K562 (cell line): ENCODE results near the gene UNC119. TPM values are rescaled to one million over a fixed set of nuclear protein-coding genes. Genes with fewer than 3 reads are reported as not detected.

Experiments used
- AFF4 ChIP-seq: sonication (generic); formaldehyde crosslinking; IDR thresholded peaks from 2 replicates; pipeline ENCODE4 v1.8.0; 2023; ENCODE audit warnings: mild to moderate bottlenecking, missing genetic modification reagents
- ARNT ChIP-seq, 2 experiments: fragments of 450-650 bp; IDR thresholded peaks; 2 replicates each; pipeline ENCODE4 v1.6.1; 2016; ENCODE audit warnings: mild to moderate bottlenecking in 1 of 2
- C11orf30 ChIP-seq: fragments of 450-650 bp; IDR thresholded peaks from 2 replicates; pipeline ENCODE4 v1.6.1; 2016; ENCODE audit warnings: low read depth, mild to moderate bottlenecking
- ETV5 ChIP-seq: sonication (generic); formaldehyde crosslinking; IDR thresholded peaks from 2 replicates; pipeline ENCODE4 v1.4.0; 2020; ENCODE audit warnings: low read depth, mild to moderate bottlenecking, missing genetic modification reagents
- GATAD2B ChIP-seq: fragments of 450-650 bp; IDR thresholded peaks from 2 replicates; pipeline ENCODE4 v1.6.1; 2017; ENCODE audit warnings: mild to moderate bottlenecking, borderline replicate concordance
- HIVEP1 ChIP-seq: fragments of 250-450 bp; sonication (Bioruptor Pico); IDR thresholded peaks from 2 replicates; pipeline ENCODE4 v1.4.0; 2020; ENCODE audit warnings: mild to moderate bottlenecking
- KLF16 ChIP-seq: IDR thresholded peaks from 2 replicates; pipeline ENCODE4 v1.6.1; 2016; ENCODE audit warnings: antibody characterized with exemption
- L3MBTL2 ChIP-seq: fragments of 450-650 bp; IDR thresholded peaks from 2 replicates; pipeline ENCODE4 v1.6.1; 2016; ENCODE audit warnings: mild to moderate bottlenecking, moderate library complexity
- MAZ ChIP-seq, 2 experiments: fragments of 450-650 bp in 1 of 2; sonication (generic) in 1 of 2; formaldehyde crosslinking; IDR thresholded peaks in 1 of 2; conservative IDR thresholded peaks in 1 of 2; 2 replicates each; pipeline versions ENCODE4 v1.4.0 to v1.5.0; 2020; ENCODE audit warnings: mild to moderate bottlenecking in 1 of 2, missing genetic modification reagents in 1 of 2
- MBD2 ChIP-seq: sonication (generic); IDR thresholded peaks from 2 replicates; pipeline ENCODE4 v1.6.1; 2016; ENCODE audit warnings: low read depth, borderline replicate concordance
- MXI1 ChIP-seq: IDR thresholded peaks from 2 replicates; pipeline ENCODE4 v1.6.1; 2011; ENCODE audit warnings: low read depth, mild to moderate bottlenecking, improper control_type of control experiment, low read length
- RB1 ChIP-seq: fragments of 450-650 bp; IDR thresholded peaks from 2 replicates; pipeline ENCODE4 v1.6.1; 2017; ENCODE audit warnings: low read depth, mild to moderate bottlenecking
- SMC3 ChIP-seq: conservative IDR thresholded peaks from 2 replicates; pipeline ENCODE4 v1.6.1; 2011; ENCODE audit warnings: low read depth, low read length, improper control_type of control experiment; ENCODE audit not compliant: insufficient read depth
- USF1 ChIP-seq: sonication (generic); formaldehyde crosslinking; IDR thresholded peaks from 2 replicates; pipeline ENCODE4 v1.9.0; 2022; ENCODE audit warnings: mild to moderate bottlenecking, missing genetic modification reagents
- ZBTB43 ChIP-seq: sonication (generic); formaldehyde crosslinking; IDR thresholded peaks from 2 replicates; pipeline ENCODE4 v1.8.0; 2023; ENCODE audit warnings: mild to moderate bottlenecking, missing genetic modification reagents
- ZNF212 ChIP-seq: fragments of 450-650 bp; formaldehyde crosslinking; IDR thresholded peaks from 2 replicates; pipeline ENCODE4 v1.4.0; 2020; ENCODE audit warnings: mild to moderate bottlenecking
- ZNF395 ChIP-seq: fragments of 200-800 bp; sonication (Bioruptor generic); IDR thresholded peaks from 2 replicates; pipeline ENCODE4 v1.6.1; 2017; ENCODE audit warnings: missing genetic modification characterization, missing compliant biosample characterization
- ZNF408 ChIP-seq: fragments of 250-450 bp; sonication (Bioruptor Pico); IDR thresholded peaks from 2 replicates; pipeline ENCODE4 v1.4.0; 2020; ENCODE audit warnings: low read depth, mild to moderate bottlenecking, moderate library complexity
- polyA plus RNA-seq, 8 experiments: library from polyadenylated mRNA; depleted of rRNA in 4 of 8; stranded (reverse) in 5 of 8; unstranded in 3 of 8; fragments of >200 nt; fragmentation: Nextera tagmentation in 2 of 8; fragmentation: Illumina TruSeq in 1 of 8; extraction: Ambion mirVana in 2 of 8; extraction: Trizol in 1 of 8; gene quantifications; 2 replicates each; pipeline versions ENCODE4 v1.2.1 to v1.2.3, GENCODE V29; 2011 to 2014; ENCODE audit warnings: inconsistent platforms in 1 of 8, missing spikeins in 1 of 8
- total RNA-seq, 7 experiments: library from RNA; depleted of rRNA in 6 of 7; stranded (reverse); fragments of >200 nt in 6 of 7; fragmentation: Illumina TruSeq in 2 of 7; extraction: Trizol in 2 of 7; gene quantifications; 2 replicates each; pipeline versions ENCODE4 v1.2.1 to v1.2.3, GENCODE V29; 2011 to 2021; ENCODE audit warnings: low replicate concordance in 1 of 7

UNC119 gene
- total and polyA plus RNA-seq, 9 of the 15 experiments (the other 6 are each of a cell fraction or from before 2014, with no cell fraction given), result 0.37 to 47.7 (median 16.3) TPM

- TF ChIP-seq ZNF408 (CRISPR knock-in tag) (no peak), MAZ (CRISPR knock-in tag; conservative IDR thresholded peaks at IDR 0.05 in 1 of 2, IDR thresholded peaks at IDR 0.05 in 1 of 2) (peak; percentile 57 to 74; a peak in 2 of 4 replicates), MXI1 (no peak), ZNF212 (CRISPR knock-in tag) (no peak), HIVEP1 (CRISPR knock-in tag) (0 out of 2 replicates have a peak, but pooled peaks have one; percentile 38), USF1 (CRISPR knock-in tag) (no peak), SMC3 (0 out of 2 replicates have a peak, but pooled peaks have one; percentile 2), ETV5 (no peak), C11orf30 (peak; percentile 54; the same call in 1 of the 2 replicates), MBD2 (peak; percentile 37; the same call in 1 of the 2 replicates), AFF4 (CRISPR knock-in tag) (no peak), RB1 (0 out of 2 replicates have a peak, but pooled peaks have one; percentile 32), GATAD2B (no peak), L3MBTL2 (peak; percentile 40; the same call in 1 of the 2 replicates), ARNT (IDR thresholded peaks at IDR 0.05) (peak in 1 of 2 experiments; percentile 29; a peak in 1 of 4 replicates), ZBTB43 (CRISPR knock-in tag) (no peak), ZNF395 (0 out of 2 replicates have a peak, but pooled peaks have one; percentile 16), KLF16 (no peak)
Observed at GRCh38 chr17:28571361-28572122, 19.1 kb upstream of the UNC119 start, which contains the start of gene PIGS (continued).
